NCI-H748 (cell line): Measurements from ENCODE around the gene ZBTB4.

Experiments used
- DNase-seq: peaks from one replicate; lab custom pipeline; 2025; ENCODE audit not compliant: unreplicated experiment; lab: John Stamatoyannopoulos, UW

The ZBTB4 gene

DNA sequence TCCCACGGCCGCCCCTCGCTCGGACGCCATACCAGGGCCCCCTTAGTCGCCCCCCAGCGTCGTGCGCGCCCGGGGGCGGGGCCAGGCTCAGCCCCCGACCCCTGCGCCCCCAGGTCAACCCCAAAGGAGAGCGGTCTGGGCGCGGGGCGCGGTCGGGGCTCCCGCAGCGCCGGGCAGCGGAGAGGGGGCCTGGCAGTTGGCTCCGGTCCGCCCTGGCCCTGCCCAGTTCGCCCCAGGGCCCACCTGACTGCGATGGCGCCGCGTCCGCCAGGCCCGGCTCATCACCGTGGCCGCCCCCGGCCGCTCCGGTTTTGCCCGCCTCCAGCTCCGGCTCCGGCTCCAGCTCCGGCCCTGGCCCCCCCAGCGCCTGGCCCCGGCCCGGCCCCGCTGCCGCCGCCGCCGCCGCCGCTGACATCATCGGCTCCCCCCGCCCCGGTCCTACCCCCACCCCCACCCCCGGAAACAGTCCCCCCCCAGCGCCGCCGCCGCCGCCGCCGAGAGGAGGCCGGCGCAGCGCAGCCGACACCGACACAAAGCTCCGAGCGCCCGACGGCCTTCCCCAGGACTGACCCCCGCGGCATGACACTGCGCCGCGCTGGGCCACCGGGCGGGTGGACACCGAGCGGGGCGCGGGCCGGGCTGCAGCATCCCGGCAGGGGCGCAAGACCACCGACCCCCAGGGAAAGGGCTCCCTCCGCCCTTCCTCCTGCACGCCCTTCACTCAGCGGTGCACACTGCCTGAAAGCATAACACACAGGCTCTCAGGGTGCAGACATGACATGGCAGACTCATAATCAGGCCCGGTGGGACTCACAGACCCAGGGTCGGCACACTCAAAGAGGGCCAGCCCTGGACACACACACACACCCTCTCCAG lies at the start of gene ZBTB4:
Gene ZBTB4, minus strand, starts transcription at position 419 of the 876 bp plus-strand sequence. CDS start 12,830 bp downstream, outside the sequence.
- peak; percentile 72 for DNase-seq

DNA sequence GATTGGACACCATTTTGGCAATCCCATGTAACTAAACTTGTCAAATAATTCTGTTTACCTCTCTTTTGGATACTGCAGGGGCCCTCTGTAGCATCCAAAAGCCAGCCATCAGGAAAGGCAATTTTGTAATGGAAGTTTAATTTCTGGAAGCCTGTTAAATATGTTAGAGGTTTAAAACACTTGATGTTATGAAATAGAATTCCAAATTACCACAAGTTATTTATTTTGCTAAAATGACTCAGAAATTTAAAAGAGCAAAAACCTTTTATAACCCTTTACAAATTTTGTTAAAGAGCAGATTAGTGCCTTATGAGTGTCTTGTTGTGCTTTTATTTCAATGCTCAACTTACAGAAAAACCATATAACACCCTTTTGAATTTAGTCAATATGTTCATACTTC lies 49.4 kb upstream of the ZBTB4 start:
- DNase-seq: no peak

- DNase-seq: peak; percentile 55
Measured at GRCh38 chr17:7523033-7523432, 43.6 kb upstream of the ZBTB4 start.

DNA sequence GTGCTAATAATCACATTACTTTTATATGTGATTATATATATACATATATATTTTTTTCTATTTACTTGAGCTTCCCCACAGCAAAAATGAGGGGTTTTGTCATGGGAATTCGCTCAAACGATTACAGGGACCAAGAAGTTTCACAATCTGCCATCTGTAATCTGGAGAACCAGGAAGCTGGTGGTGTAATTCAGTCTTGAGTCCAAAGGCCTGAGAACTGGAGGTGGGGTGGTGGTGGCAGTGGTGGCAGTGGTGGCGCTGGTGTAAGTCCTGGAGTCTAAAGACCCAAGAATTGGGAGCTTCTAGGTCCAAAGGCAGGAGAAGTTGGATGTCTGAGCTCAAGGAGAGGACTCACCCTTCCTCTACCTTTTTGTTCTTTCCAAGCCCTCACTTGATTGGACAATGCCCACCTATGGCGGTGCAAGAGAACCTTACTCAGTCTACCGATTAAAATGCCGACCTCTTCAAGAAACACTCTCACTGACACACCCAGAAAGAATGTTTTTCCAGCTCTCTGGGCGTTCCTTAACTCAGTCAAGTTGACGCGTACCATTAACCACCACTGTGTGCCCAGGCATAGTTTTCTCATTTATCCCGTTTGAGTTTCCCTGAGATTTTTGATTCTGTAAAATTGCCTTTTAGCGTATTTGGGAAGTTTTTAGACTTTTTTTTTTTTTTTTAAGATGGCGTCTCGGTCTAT lies 36.6 kb upstream of the ZBTB4 start:
- DNase-seq: no peak

GRCh38 chr17:7513850-7514419 lies 34.5 kb upstream of the ZBTB4 start:
- no peak for DNase-seq

DNA sequence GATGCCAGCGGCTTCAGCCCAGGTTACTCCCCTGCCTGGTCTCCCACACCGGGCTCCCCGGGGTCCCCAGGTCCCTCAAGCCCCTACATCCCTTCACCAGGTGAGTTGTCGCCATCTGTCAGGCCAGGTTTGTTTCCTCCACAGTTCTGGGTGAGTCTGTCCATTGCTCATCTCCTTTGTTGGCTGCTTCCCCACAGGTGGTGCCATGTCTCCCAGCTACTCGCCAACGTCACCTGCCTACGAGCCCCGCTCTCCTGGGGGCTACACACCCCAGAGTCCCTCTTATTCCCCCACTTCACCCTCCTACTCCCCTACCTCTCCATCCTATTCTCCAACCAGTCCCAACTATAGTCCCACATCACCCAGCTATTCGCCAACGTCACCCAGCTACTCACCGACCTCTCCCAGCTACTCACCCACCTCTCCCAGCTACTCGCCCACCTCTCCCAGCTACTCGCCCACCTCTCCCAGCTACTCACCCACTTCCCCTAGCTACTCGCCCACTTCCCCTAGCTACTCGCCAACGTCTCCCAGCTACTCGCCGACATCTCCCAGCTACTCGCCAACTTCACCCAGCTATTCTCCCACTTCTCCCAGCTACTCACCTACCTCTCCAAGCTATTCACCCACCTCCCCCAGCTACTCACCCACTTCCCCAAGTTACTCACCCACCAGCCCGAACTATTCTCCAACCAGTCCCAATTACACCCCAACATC lies 33.6 kb upstream of the ZBTB4 start:
- no peak for DNase-seq

DNA sequence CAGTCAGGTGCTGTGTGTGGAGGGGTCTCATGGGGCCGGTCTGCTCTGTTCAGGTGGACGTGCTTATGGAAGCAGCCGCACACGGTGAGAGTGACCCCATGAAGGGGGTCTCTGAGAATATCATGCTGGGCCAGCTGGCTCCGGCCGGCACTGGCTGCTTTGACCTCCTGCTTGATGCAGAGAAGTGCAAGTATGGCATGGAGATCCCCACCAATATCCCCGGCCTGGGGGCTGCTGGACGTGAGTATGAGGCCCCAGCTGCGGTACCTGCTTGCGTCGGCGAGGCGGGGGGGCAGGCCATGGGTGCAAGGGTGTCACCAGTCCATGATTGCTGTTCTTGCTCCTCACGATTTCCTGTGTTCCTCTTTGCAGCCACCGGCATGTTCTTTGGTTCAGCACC lies 32.7 kb upstream of the ZBTB4 start:
- no peak for DNase-seq

- DNase-seq: no peak
Measured at GRCh38 chr17:7511108-7511507, 31.7 kb upstream of the ZBTB4 start.

DNA sequence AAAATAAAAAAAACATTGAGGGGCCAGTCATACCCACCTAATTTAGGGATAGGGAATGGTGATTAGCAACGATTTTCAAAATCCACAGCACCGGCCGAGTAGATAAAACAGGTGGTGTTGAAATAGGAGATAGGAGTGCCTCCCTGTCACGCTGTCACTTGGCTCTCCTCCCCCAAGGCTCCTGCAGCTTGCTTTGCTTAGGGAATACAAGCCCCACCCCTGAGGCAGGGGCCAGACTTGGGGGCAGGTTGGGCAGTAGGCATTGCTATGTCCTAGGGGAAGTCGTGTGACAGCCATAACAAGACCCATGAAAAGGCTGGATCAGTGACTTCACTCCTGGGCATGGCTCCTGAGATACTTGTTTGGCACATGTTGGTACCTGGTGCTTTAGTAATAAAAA lies 30.5 kb upstream of the ZBTB4 start:
- no peak for DNase-seq

GRCh38 chr17:7508846-7509245 lies 29.4 kb upstream of the ZBTB4 start:
- DNase-seq: no peak

DNA sequence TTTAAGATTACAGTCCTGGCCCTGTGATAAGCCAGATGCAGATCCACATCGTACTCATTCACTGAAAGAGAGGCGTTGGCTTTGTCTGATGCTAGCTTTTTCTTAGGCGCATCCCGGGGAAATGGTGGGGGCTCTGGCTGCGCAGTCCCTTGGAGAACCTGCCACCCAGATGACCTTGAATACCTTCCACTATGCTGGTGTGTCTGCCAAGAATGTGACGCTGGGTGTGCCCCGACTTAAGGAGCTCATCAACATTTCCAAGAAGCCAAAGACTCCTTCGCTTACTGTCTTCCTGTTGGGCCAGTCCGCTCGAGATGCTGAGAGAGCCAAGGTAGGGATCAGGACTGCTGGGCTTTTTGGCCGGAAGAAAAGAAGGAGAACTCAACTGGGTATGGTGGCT lies 28.7 kb upstream of the ZBTB4 start:
- DNase-seq: no peak

GRCh38 chr17:7503521-7503920 lies 24.1 kb upstream of the ZBTB4 start:
- no peak for DNase-seq

- DNase-seq: no peak
Measured at GRCh38 chr17:7502987-7503386, 23.6 kb upstream of the ZBTB4 start.

DNA sequence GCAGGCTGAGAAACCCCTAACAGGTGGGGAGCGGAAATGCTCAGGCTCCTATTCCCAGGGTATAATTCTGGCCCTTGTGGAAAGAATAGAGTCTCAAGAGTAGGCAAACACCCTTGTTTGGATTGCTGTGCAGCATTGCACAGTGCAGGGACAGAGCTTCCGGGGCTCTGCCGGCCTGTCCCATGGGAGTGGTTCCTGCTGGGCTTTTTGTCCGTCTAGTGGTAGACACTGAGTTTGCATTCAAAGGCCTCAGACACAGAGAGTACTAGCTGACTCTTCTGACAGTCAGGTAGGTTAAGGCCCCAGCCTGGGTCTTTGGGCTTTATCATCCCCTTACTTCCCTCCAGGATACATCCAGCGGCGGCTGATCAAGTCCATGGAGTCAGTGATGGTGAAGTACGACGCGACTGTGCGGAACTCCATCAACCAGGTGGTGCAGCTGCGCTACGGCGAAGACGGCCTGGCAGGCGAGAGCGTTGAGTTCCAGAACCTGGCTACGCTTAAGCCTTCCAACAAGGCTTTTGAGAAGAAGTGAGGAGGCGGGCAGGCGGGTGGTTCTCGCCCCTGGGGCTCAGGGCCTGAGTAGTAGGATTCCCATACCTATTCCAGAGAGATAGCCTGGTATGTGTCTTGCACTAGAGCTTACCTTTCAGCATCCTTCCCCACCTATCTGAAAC lies 22.9 kb upstream of the ZBTB4 start:
- no peak for DNase-seq

DNA sequence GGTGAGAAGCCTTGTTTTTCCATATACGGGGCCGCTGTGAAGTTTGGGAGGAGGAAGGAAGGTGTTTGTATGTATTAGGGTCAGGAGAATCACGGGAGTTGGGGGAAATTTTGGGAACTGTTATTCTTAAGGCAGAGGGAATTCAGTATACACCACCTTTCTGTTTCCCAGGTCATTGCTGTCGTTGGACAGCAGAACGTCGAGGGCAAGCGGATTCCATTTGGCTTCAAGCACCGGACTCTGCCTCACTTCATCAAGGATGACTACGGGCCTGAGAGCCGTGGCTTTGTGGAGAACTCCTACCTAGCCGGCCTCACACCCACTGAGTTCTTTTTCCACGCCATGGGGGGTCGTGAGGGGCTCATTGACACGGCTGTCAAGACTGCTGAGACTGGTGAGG lies 22.3 kb upstream of the ZBTB4 start:
- no peak for DNase-seq

- DNase-seq: no peak
Measured at GRCh38 chr17:7499161-7499560, 19.7 kb upstream of the ZBTB4 start.

DNA sequence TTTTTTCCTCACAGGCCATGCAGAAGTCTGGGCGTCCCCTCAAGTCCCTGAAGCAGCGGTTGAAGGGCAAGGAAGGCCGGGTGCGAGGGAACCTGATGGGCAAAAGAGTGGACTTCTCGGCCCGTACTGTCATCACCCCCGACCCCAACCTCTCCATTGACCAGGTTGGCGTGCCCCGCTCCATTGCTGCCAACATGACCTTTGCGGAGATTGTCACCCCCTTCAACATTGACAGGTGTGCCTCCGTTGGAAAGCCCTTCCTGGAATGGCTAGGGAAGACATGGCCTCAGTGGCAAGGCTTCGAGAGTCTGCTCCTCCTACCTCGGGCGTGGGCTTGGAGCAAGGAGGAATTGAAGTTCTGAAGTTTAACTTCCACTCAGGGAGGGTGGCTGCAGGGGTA lies 18.2 kb upstream of the ZBTB4 start:
- DNase-seq: no peak

DNA sequence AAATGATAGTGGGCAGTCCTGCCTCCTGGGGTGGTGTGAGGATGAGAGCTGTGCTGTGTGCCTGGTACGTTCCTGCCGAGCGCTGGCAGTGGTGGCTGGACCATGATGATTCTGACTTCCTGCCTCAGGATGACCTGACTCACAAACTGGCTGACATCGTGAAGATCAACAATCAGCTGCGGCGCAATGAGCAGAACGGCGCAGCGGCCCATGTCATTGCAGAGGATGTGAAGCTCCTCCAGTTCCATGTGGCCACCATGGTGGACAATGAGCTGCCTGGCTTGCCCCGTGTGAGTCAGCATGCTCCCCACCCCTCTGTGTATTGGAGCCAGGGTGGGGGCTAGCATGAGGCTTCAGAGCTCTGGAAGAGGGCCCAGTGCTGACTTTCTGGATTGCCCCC lies 17.8 kb upstream of the ZBTB4 start:
- DNase-seq: no peak

DNA sequence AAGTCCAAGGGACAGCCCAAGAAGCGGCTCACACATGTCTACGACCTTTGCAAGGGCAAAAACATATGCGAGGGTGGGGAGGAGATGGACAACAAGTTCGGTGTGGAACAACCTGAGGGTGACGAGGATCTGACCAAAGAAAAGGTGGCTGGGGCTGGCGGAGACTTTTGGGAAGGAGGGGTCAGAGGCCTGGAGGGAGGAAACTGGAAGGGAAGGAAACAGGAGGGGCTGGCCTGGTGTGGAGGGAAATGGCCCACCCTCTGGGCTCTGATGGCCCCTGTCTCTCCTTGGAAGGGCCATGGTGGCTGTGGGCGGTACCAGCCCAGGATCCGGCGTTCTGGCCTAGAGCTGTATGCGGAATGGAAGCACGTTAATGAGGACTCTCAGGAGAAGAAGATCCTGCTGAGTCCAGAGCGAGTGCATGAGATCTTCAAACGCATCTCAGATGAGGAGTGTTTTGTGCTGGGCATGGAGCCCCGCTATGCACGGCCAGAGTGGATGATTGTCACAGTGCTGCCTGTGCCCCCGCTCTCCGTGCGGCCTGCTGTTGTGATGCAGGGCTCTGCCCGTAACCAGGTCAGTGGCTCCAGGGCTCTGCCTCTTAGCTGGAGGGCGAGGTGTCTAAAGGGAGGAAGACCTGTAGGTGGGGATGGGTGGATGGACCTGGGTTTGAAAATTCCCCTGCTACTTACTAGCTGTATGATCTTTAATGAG lies 17.2 kb upstream of the ZBTB4 start:
- DNase-seq: no peak

GRCh38 chr17:7495906-7496434 lies 16.5 kb upstream of the ZBTB4 start:
- no peak for DNase-seq
